Lung (tissue), 12 donors: ENCODE measurements around the gene MOB4. TPM values are rescaled to one million over a fixed set of nuclear protein-coding genes. Genes with fewer than 3 reads are reported as not detected.

Source experiments
- ATAC-seq: fragments of 200-7000 bp; cut with Tn5 transposase; one replicate; pipeline ENCODE4 v1.9.1; 2020; ENCODE audit warnings: moderate number of reproducible peaks; ENCODE audit not compliant: insufficient read depth, low FRiP score
- DNase-seq, 3 donors: peaks; one replicate each; pipeline ENCODE4 v3.0.0-alpha.2; 2013 to 2017
- H3K27ac ChIP-seq, 2 donors: one replicate each; pipeline ENCODE4 v1.5.1; 2013; ENCODE audit warnings: mild to moderate bottlenecking in 2 of 2, moderate library complexity in 2 of 2, control low read depth in 1 of 2, inconsistent platforms in 1 of 2, low read depth in 1 of 2, low read length in 1 of 2
- H3K27me3 ChIP-seq, 3 donors: one replicate each; pipeline ENCODE4 v1.5.1; 2013; ENCODE audit warnings: low read length in 2 of 3; ENCODE audit not compliant: control insufficient read depth in 3 of 3, insufficient read depth in 3 of 3
- H3K36me3 ChIP-seq, 4 donors: one replicate each; pipeline ENCODE4 v1.5.1; 2013; ENCODE audit warnings: low read length in 4 of 4, mild to moderate bottlenecking in 1 of 4, moderate library complexity in 1 of 4; ENCODE audit not compliant: control insufficient read depth in 4 of 4, insufficient read depth in 4 of 4
- H3K4me1 ChIP-seq, 5 donors: one replicate each; pipeline ENCODE4 v1.5.1; 2013; ENCODE audit warnings: low read length in 5 of 5, mild to moderate bottlenecking in 2 of 5, moderate library complexity in 1 of 5; ENCODE audit not compliant: control insufficient read depth in 5 of 5, insufficient read depth in 5 of 5
- H3K4me3 ChIP-seq: one replicate; pipeline ENCODE4 v1.5.1; 2013; ENCODE audit warnings: mild to moderate bottlenecking, control low read depth, moderate library complexity
- H3K9ac ChIP-seq, 2 donors: one replicate each; pipeline ENCODE4 v1.5.1; 2013; ENCODE audit warnings: low read length in 2 of 2, control low read depth in 1 of 2; ENCODE audit not compliant: insufficient read depth in 1 of 2
- H3K9me3 ChIP-seq, 4 donors: one replicate each; pipeline ENCODE4 v1.5.1; 2013; ENCODE audit warnings: low read length in 3 of 4, mild to moderate bottlenecking in 1 of 4, moderate library complexity in 1 of 4; ENCODE audit not compliant: control insufficient read depth in 4 of 4, insufficient read depth in 3 of 4
- CTCF ChIP-seq: IDR thresholded peaks from 2 replicates; pipeline ENCODE4 v1.5.1; 2012; ENCODE audit warnings: mild to moderate bottlenecking; ENCODE audit errors: control extremely low read depth, extremely low read depth
- WGBS, 2 donors: extraction: QIAGEN DNeasy Blood & Tissue Kit; methylation state at CpG; one replicate each; pipeline ENCODE4 v1.1.7; 2013; 5-methylcytosine and 5-hydroxymethylcytosine counted together
- polyA plus RNA-seq, 2 donors: library from polyadenylated mRNA; stranded (reverse); fragments of 200-250 nt; gene quantifications; one replicate each; pipeline ENCODE4 v1.2.1, GENCODE V29; 2013
- total RNA-seq, 2 donors: library from RNA; depleted of rRNA in 1 of 2; stranded (reverse); fragments of >200 nt in 1 of 2; gene quantifications; one replicate each; pipeline ENCODE4 v1.2.1, GENCODE V29; 2014 to 2021
- donor health status: control.
- donor health status: control.
- donor health status: Bipolar disorder and iron deficiency.
- donor health status: healthy.
- donor health status: DM: yes; HTN: yes; CAD: no.

Gene MOB4
- total and polyA plus RNA-seq, 4 donors: 18.9 to 48.1 (median 26.0) TPM

- Histone ChIP-seq H3K27ac (no peak overlapping the region), H3K36me3 (peaks cover 0 to 13% (median 6%) of the 10 kb centered on the region in 4 donors), H3K9ac (no peak overlapping the region), H3K27me3 (no peaks in the 10 kb centered on the region), H3K4me1 (peaks cover 0 to 5% (median 0%) of the 10 kb centered on the region in 5 donors), H3K4me3 (no peak overlapping the region), H3K9me3 (no peaks in the 10 kb centered on the region)
- ATAC-seq (no peak), DNase-seq (no peak)
- WGBS, 2 donors: 96 to 97% methylated on average over 3 of the region's 3 CpGs
- TF ChIP-seq CTCF: no peak
Measured at GRCh38 chr2:197558393-197558792, 42.5 kb downstream of the MOB4 start.

DNA sequence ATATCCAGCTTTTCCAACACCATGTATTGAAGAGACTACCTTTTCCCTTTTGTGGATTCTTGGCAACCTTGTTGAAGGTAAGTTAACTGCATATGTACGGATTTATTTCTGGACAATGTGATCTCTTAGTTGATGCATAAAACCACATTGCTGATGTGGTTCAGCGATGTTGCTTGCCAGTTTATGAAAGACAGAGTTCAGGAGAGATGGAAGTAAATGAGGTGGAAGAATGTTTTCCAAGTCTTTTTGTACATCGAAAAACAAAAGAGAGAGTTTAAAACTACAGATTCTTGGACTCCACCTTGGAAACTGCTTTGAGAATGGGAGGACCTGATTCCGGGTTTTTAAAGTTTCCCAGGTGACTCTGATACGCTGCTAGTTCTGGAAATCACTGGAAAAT is 43.8 kb downstream of the MOB4 start:
- Histone ChIP-seq H3K4me3 (no peak overlapping the region), H3K4me1 (peaks cover 0 to 5% (median 0%) of the 10 kb centered on the region in 5 donors), H3K9ac (no peak overlapping the region), H3K27ac (no peak overlapping the region), H3K27me3 (no peaks in the 10 kb centered on the region), H3K36me3 (peaks cover 0 to 6% (median under 1%) of the 10 kb centered on the region in 4 donors), H3K9me3 (no peaks in the 10 kb centered on the region)
- ATAC-seq (no peak), DNase-seq (no peak)
- TF ChIP-seq CTCF: no peak
- 97% methylated on average over 5 of the region's 5 CpGs for WGBS, 2 donors

- Histone ChIP-seq H3K9ac (no peak overlapping the region), H3K27me3 (no peaks in the 10 kb centered on the region), H3K4me3 (no peak overlapping the region), H3K4me1 (peaks cover 0 to 5% (median 0%) of the 10 kb centered on the region in 5 donors), H3K27ac (no peak overlapping the region), H3K9me3 (no peaks in the 10 kb centered on the region), H3K36me3 (peaks cover 0 to 2% (median under 1%) of the 10 kb centered on the region in 4 donors)
- no peak for ATAC-seq
- TF ChIP-seq CTCF: no peak
- no peak for DNase-seq
- WGBS, 2 donors: 95 to 97% methylated on average over 9 of the region's 9 CpGs
Measured at GRCh38 chr2:197560146-197560665, 44.3 kb downstream of the MOB4 start.
